Left kidney (tissue), 1 donor: Measurements from ENCODE around the gene PRKAR2A. TPM values are rescaled to one million over a fixed set of nuclear protein-coding genes. Genes with fewer than 3 reads are reported as not detected.

Experiments used
- polyA plus RNA-seq: library from polyadenylated mRNA; unstranded; fragments of 120-200 nt; gene quantifications from one replicate; pipeline ENCODE4 v1.2.1, GENCODE V29; 2013; ENCODE audit not compliant: insufficient read length

Gene PRKAR2A
- polyA plus RNA-seq, 1 donor = 47.8 TPM

Other genes with a start within 250 kb of the PRKAR2A start
- gene UQCRC1, start 238.2 kb downstream of the PRKAR2A start, polyA plus RNA-seq = 269 TPM
- gene TMEM89, start 226.1 kb downstream of the PRKAR2A start, polyA plus RNA-seq = not detected
- gene SLC26A6, start 212.4 kb downstream of the PRKAR2A start, polyA plus RNA-seq = 31.8 TPM
- gene CELSR3, start 185.0 kb downstream of the PRKAR2A start, polyA plus RNA-seq = 1.1 TPM
- gene NCKIPSD, start 162.0 kb downstream of the PRKAR2A start, polyA plus RNA-seq = 16.2 TPM
- gene IP6K2, start 130.7 kb downstream of the PRKAR2A start, polyA plus RNA-seq = 241 TPM
- 20.9 TPM for gene SLC25A20, start 51.0 kb upstream of the PRKAR2A start, polyA plus RNA-seq
- gene ARIH2, start 71.0 kb upstream of the PRKAR2A start, polyA plus RNA-seq = 112 TPM
- gene P4HTM, start 142.4 kb upstream of the PRKAR2A start, polyA plus RNA-seq = 42.0 TPM
- gene WDR6, start 159.5 kb upstream of the PRKAR2A start, polyA plus RNA-seq = 214 TPM
- 78.5 TPM for gene DALRD3, start 170.7 kb upstream of the PRKAR2A start, polyA plus RNA-seq
- 50.2 TPM for gene NDUFAF3, start 174.2 kb upstream of the PRKAR2A start, polyA plus RNA-seq
- 217 TPM for gene IMPDH2, start 181.5 kb upstream of the PRKAR2A start, polyA plus RNA-seq
- gene QRICH1, start 246.2 kb upstream of the PRKAR2A start, polyA plus RNA-seq = 97.6 TPM